H1 (cell line): ENCODE data around the gene CKS1B. TPM values are rescaled to one million over a fixed set of nuclear protein-coding genes. Genes with fewer than 3 reads are reported as not detected.

Experiments
- CTCF ChIA-PET: fragments of 300-600 bp; sonication (Branson Sonifier 250); formaldehyde crosslinking; loops from one replicate; lab custom pipeline; 2021; ENCODE audit not compliant: partially characterized antibody; lab: Charles Lee
- POLR2A ChIA-PET: fragments of 300-600 bp; sonication (Branson Sonifier 250); formaldehyde crosslinking; loops from one replicate; lab custom pipeline; 2021; ENCODE audit warnings: inconsistent platforms; ENCODE audit not compliant: partially characterized antibody; lab: Charles Lee
- DNase-seq, 2 experiments: peaks; one replicate each; pipeline versions ENCODE4 v3.0.0 to v3.0.0-alpha.2; 2010 to 2022; ENCODE audit warnings: low spot score in 2 of 2, low read depth in 1 of 2, mixed read lengths in 1 of 2
- FAIRE-seq: peaks from 2 replicates; lab custom pipeline; 2011; peaks lifted over from hg19 to GRCh38; lab: Jason Lieb, UNC
- H2AFZ ChIP-seq: 2 replicates; pipeline ENCODE4 v1.8.1; 2012; ENCODE audit warnings: low read length, inconsistent platforms
- H2AK5ac ChIP-seq: 2 replicates; pipeline ENCODE4 v1.6.1; 2013; ENCODE audit warnings: low read depth, low read length
- H2BK120ac ChIP-seq: replicated peaks from 2 replicates; pipeline ENCODE3; 2013; ENCODE audit warnings: low read depth, low read length, inconsistent platforms
- H2BK12ac ChIP-seq: 2 replicates; pipeline ENCODE4 v1.6.1; 2013; ENCODE audit warnings: low read depth, low read length
- H2BK15ac ChIP-seq: 2 replicates; pipeline ENCODE4 v1.6.1; 2013; ENCODE audit warnings: low read length
- H2BK20ac ChIP-seq: 2 replicates; pipeline ENCODE4 v1.6.1; 2013; ENCODE audit warnings: low read length
- H2BK5ac ChIP-seq: 2 replicates; pipeline ENCODE4 v1.6.1; 2013; ENCODE audit warnings: low read depth, low read length
- H3K14ac ChIP-seq: 2 replicates; pipeline ENCODE4 v1.6.1; 2013; ENCODE audit warnings: inconsistent platforms; ENCODE audit not compliant: insufficient read length
- H3K18ac ChIP-seq: 2 replicates; pipeline ENCODE4 v1.6.1; 2013; ENCODE audit warnings: low read length; ENCODE audit errors: extremely low read depth
- H3K23ac ChIP-seq: 2 replicates; pipeline ENCODE4 v1.6.1; 2013; ENCODE audit warnings: inconsistent platforms; ENCODE audit not compliant: insufficient read length
- H3K23me2 ChIP-seq: 2 replicates; pipeline ENCODE4 v1.6.1; 2013; ENCODE audit warnings: low read depth, low read length
- H3K27ac ChIP-seq: 2 replicates; pipeline ENCODE4 v1.6.1; 2011; ENCODE audit warnings: low read depth, low read length, inconsistent platforms
- H3K27me3 ChIP-seq, 4 experiments: replicated peaks in 1 of 4; 1 replicate in 1 of 4; 2 replicates in 3 of 4; pipeline versions ENCODE4 v1.6.1 to v1.8.1; 2011 to 2013; ENCODE audit warnings: low read length in 3 of 4, mild to moderate bottlenecking in 3 of 4, inconsistent platforms in 2 of 4, mixed read lengths in 2 of 4, moderate library complexity in 1 of 4; ENCODE audit not compliant: control insufficient read depth in 3 of 4, insufficient read depth in 3 of 4; ENCODE audit errors: extremely low read depth in 1 of 4
- H3K36me3 ChIP-seq, 4 experiments: 2 replicates each; pipeline versions ENCODE4 v1.6.1 to v1.8.1; 2011 to 2013; ENCODE audit warnings: mild to moderate bottlenecking in 4 of 4, low read length in 3 of 4, moderate library complexity in 2 of 4, control low read depth in 1 of 4, inconsistent platforms in 1 of 4; ENCODE audit not compliant: insufficient read depth in 4 of 4, control insufficient read depth in 2 of 4
- H3K4ac ChIP-seq: replicated peaks from 2 replicates; pipeline ENCODE3; 2013; ENCODE audit warnings: low read length, low read depth, mixed read lengths, inconsistent platforms; ENCODE audit not compliant: insufficient read length
- H3K4me1 ChIP-seq, 4 experiments: replicated peaks in 1 of 4; 1 replicate in 1 of 4; 2 replicates in 3 of 4; pipeline versions ENCODE4 v1.6.1 to v1.8.1; 2011 to 2013; ENCODE audit warnings: low read length in 3 of 4, inconsistent platforms in 2 of 4, mixed read lengths in 1 of 4; ENCODE audit not compliant: insufficient read depth in 4 of 4, control insufficient read depth in 3 of 4
- H3K4me2 ChIP-seq, 2 experiments: 2 replicates each; pipeline versions ENCODE4 v1.6.1 to v1.8.1; 2011 to 2013; ENCODE audit warnings: low read depth in 2 of 2, low read length in 2 of 2, control low read depth in 1 of 2, inconsistent platforms in 1 of 2, mild to moderate bottlenecking in 1 of 2; ENCODE audit not compliant: insufficient read depth in 1 of 2
- H3K4me3 ChIP-seq, 4 experiments: fragments of 200-600, 300-600 bp in 1 of 4; sonication (generic), shearing (Covaris generic), sonication (Bioruptor Twin) in 1 of 4; 2 replicates each; pipeline versions ENCODE4 v1.5.1 to v1.8.1; 2011 to 2016; ENCODE audit warnings: low read length in 4 of 4, low read depth in 3 of 4, control low read depth in 2 of 4, inconsistent platforms in 2 of 4, mild to moderate bottlenecking in 2 of 4, mixed read lengths in 1 of 4, moderate library complexity in 1 of 4; ENCODE audit not compliant: insufficient read depth in 2 of 4; ENCODE audit errors: extremely low read depth in 1 of 4
- H3K56ac ChIP-seq: replicated peaks from 2 replicates; pipeline ENCODE3; 2013; ENCODE audit warnings: low read depth, mild to moderate bottlenecking, mixed read lengths, low read length, inconsistent platforms; ENCODE audit not compliant: insufficient read length
- H3K79me1 ChIP-seq: 2 replicates; pipeline ENCODE4 v1.6.1; 2013; ENCODE audit warnings: low read depth, low read length, control low read depth
- H3K79me2 ChIP-seq, 2 experiments: 2 replicates each; pipeline versions ENCODE4 v1.6.1 to v1.8.1; 2012 to 2013; ENCODE audit warnings: low read length in 2 of 2, mild to moderate bottlenecking in 2 of 2, inconsistent platforms in 1 of 2; ENCODE audit not compliant: insufficient read depth in 2 of 2, control insufficient read depth in 1 of 2
- H3K9ac ChIP-seq, 4 experiments: replicated peaks in 1 of 4; 1 replicate in 1 of 4; 2 replicates in 3 of 4; pipeline versions ENCODE4 v1.6.1 to v1.8.1; 2011 to 2013; ENCODE audit warnings: low read depth in 3 of 4, low read length in 3 of 4, control low read depth in 2 of 4, mild to moderate bottlenecking in 2 of 4, moderate library complexity in 2 of 4, inconsistent platforms in 1 of 4; ENCODE audit errors: extremely low read depth in 1 of 4
- H3K9me3 ChIP-seq, 2 experiments: 2 replicates each; pipeline versions ENCODE4 v1.6.1 to v1.8.1; 2012 to 2013; ENCODE audit warnings: mild to moderate bottlenecking in 2 of 2, moderate library complexity in 2 of 2, control low read depth in 1 of 2, inconsistent platforms in 1 of 2, low read depth in 1 of 2, low read length in 1 of 2, mixed read lengths in 1 of 2; ENCODE audit not compliant: insufficient read depth in 2 of 2
- H4K20me1 ChIP-seq, 2 experiments: replicated peaks in 1 of 2; 2 replicates each; pipeline versions ENCODE3 to v1.8.1; 2011 to 2013; ENCODE audit warnings: inconsistent platforms in 2 of 2, low read length in 2 of 2, mild to moderate bottlenecking in 1 of 2; ENCODE audit not compliant: insufficient read depth in 2 of 2, control insufficient read depth in 1 of 2
- H4K5ac ChIP-seq: 2 replicates; pipeline ENCODE4 v1.6.1; 2013; ENCODE audit warnings: low read length, low read depth, mixed read lengths, inconsistent platforms; ENCODE audit not compliant: insufficient read length
- H4K8ac ChIP-seq: 2 replicates; pipeline ENCODE4 v1.8.0; 2013; ENCODE audit warnings: mild to moderate bottlenecking, moderate library complexity, low read length, inconsistent platforms; ENCODE audit not compliant: insufficient read depth; ENCODE audit errors: extremely low read depth
- H4K91ac ChIP-seq: replicated peaks from 2 replicates; pipeline ENCODE3; 2013; ENCODE audit warnings: low read length, mixed read lengths, inconsistent platforms; ENCODE audit not compliant: insufficient read length
- CEBPB ChIP-seq: IDR thresholded peaks from 2 replicates; pipeline ENCODE4 v1.6.1; 2012; ENCODE audit warnings: low read depth, low read length
- CREB1 ChIP-seq: IDR thresholded peaks from 2 replicates; pipeline ENCODE4 v1.6.1; 2012; ENCODE audit warnings: inconsistent platforms
- EGR1 ChIP-seq: IDR thresholded peaks from 2 replicates; pipeline ENCODE4 v1.6.1; 2011; ENCODE audit warnings: low read depth, low read length, borderline replicate concordance
- GABPA ChIP-seq: IDR thresholded peaks from 2 replicates; pipeline ENCODE4 v1.6.1; 2011; ENCODE audit warnings: mild to moderate bottlenecking, low read length, moderate library complexity, borderline replicate concordance; ENCODE audit not compliant: insufficient read depth
- GTF2F1 ChIP-seq: IDR thresholded peaks from 2 replicates; pipeline ENCODE4 v1.6.1; 2012; ENCODE audit warnings: low read depth, low read length, improper control_type of control experiment, borderline replicate concordance
- KDM5A ChIP-seq: fragments of 200-600 bp; IDR thresholded peaks from 2 replicates; pipeline ENCODE4 v1.7.1; 2012; ENCODE audit warnings: mild to moderate bottlenecking, low read length, inconsistent platforms, mixed read lengths
- NANOG ChIP-seq: IDR thresholded peaks from 2 replicates; pipeline ENCODE4 v1.6.1; 2011; ENCODE audit warnings: low read length, low read depth, mild to moderate bottlenecking, inconsistent platforms; ENCODE audit not compliant: insufficient read depth, poor library complexity, severe bottlenecking
- PHF8 ChIP-seq: fragments of 200-600 bp; sonication (generic); conservative IDR thresholded peaks from 2 replicates; pipeline ENCODE4 v1.7.1; 2012; ENCODE audit warnings: low read depth, mild to moderate bottlenecking, inconsistent platforms, low read length, moderate library complexity
- RAD21 ChIP-seq, 2 experiments: IDR thresholded peaks in 1 of 2; conservative IDR thresholded peaks in 1 of 2; 2 replicates each; pipeline ENCODE4 v1.6.1; 2011; ENCODE audit warnings: low read depth in 2 of 2, low read length in 2 of 2, improper control_type of control experiment in 1 of 2, inconsistent platforms in 1 of 2, mild to moderate bottlenecking in 1 of 2, moderate library complexity in 1 of 2
- RBBP5 ChIP-seq: IDR thresholded peaks from 2 replicates; pipeline ENCODE4 v1.7.1; 2012; ENCODE audit warnings: low read depth, mild to moderate bottlenecking, inconsistent platforms, low read length, moderate library complexity, borderline replicate concordance
- TCF12 ChIP-seq: IDR thresholded peaks from 2 replicates; pipeline ENCODE4 v1.6.1; 2011; ENCODE audit warnings: low read depth, mild to moderate bottlenecking, low read length
- WGBS, 2 experiments: shearing (Covaris generic) in 1 of 2; methylation state at CpG; one replicate each; pipeline versions ENCODE4 v1.1.6 to v1.1.7; 2013 to 2015; ENCODE audit warnings: low lambda C conversion rate in 2 of 2, mixed read lengths in 2 of 2, inconsistent platforms in 1 of 2, low coverage in 1 of 2, missing lambda C conversion rate in 1 of 2; ENCODE audit not compliant: insufficient replicate concordance in 2 of 2, insufficient coverage in 1 of 2, insufficient read length in 1 of 2; ENCODE audit errors: extremely low coverage in 1 of 2, missing lambda C conversion rate in 1 of 2; 5-methylcytosine and 5-hydroxymethylcytosine counted together
- polyA plus RNA-seq, 7 experiments: library from polyadenylated mRNA; depleted of rRNA in 3 of 7; stranded (reverse) in 5 of 7; unstranded in 2 of 7; fragments of >200 nt in 5 of 7; fragments of 200-250 nt in 2 of 7; gene quantifications; 1 replicate in 5 of 7; 2 replicates in 1 of 7; 4 replicates in 1 of 7; pipeline versions ENCODE4 v1.2.1 to v1.2.3, GENCODE V29; 2011 to 2013; ENCODE audit warnings: missing spikeins in 2 of 7, mixed read lengths in 2 of 7
- total RNA-seq: library from RNA; stranded (reverse); fragmentation: NEBNext Ultra II Directional; extraction: Animal tissue kit (Norgen Biotek cat#: 25700); gene quantifications from 2 replicates; pipeline ENCODE4 v1.2.1, GENCODE V29; 2021

CKS1B gene
- total and polyA plus RNA-seq, 2 of the 8 experiments (the other 6 are each of a cell fraction or from before 2014, with no cell fraction given): 294 to 1,025 TPM

- H3K4ac ChIP-seq: no peak overlapping the region
- H4K8ac ChIP-seq: peak overlapping the region; percentile 30
- H2BK5ac ChIP-seq: peak overlapping the region; percentile 99
- POLR2A ChIA-PET: interaction anchor here (0.6 to 42.8 kb wide), 13 partner anchors 11 to 1382 kb away, joined by 3 to 702 read pairs (median 5); partner anchors contain the start of genes ADAM15, FLAD1, LENEP and PBXIP1
- peaks cover 24% of the 10 kb centered on the region for H3K23me2 ChIP-seq
- H3K56ac ChIP-seq: peak overlapping the region; percentile 50
- H3K4me2 ChIP-seq: peak overlapping the region; percentile 78
- H3K4me3 ChIP-seq: peak overlapping the region; percentile 61 to 80 (median 76)
- no peak overlapping the region for H2BK120ac ChIP-seq
- no peaks in the 10 kb centered on the region for H3K27me3 ChIP-seq
- H2AFZ ChIP-seq: no peak overlapping the region
- no peak for DNase-seq
- peaks cover 6 to 39% of the 10 kb centered on the region in 2 experiments; a peak in 3 of 4 replicates for H3K79me2 ChIP-seq
- no peak overlapping the region for H3K14ac ChIP-seq
- peaks cover 14% of the 10 kb centered on the region; the same call in 1 of the 2 replicates for H3K79me1 ChIP-seq
- H2BK15ac ChIP-seq: no peak overlapping the region
- peak overlapping the region; percentile 46 for H3K27ac ChIP-seq
- peaks cover 14 to 32% (median 28%) of the 10 kb centered on the region in 4 experiments for H3K36me3 ChIP-seq
- peak overlapping the region; percentile 53 to 71 (median 62) for H3K9ac ChIP-seq
- no peak overlapping the region; the same call in 1 of the 2 replicates for H2BK12ac ChIP-seq
- CTCF ChIA-PET: interaction anchor here (0.7 to 20.6 kb wide), 14 partner anchors 10 to 115 kb away, joined by 3 to 334 read pairs (median 7); partner anchors contain the start of genes ADAM15, EFNA4, FLAD1 and LENEP
- H4K5ac ChIP-seq: peak overlapping the region; percentile 5
- H3K4me1 ChIP-seq: peaks cover 3 to 19% (median 14%) of the 10 kb centered on the region in 4 experiments
- TF ChIP-seq PHF8 (no peak), CEBPB (no peak), RAD21 (IDR thresholded peaks at IDR 0.05 in 1 of 2, conservative IDR thresholded peaks at IDR 0.05 in 1 of 2; ENCODE audit: low read depth in 2 of 2, low read length in 2 of 2) (no peak), GABPA (no peak), TCF12 (no peak), GTF2F1 (no peak), NANOG (no peak), KDM5A (no peak), EGR1 (no peak), RBBP5 (no peak), CREB1 (no peak)
- no peak overlapping the region; the same call in 1 of the 2 replicates for H2AK5ac ChIP-seq
- peaks cover 9% of the 10 kb centered on the region in 2 experiments for H4K20me1 ChIP-seq
- no peak overlapping the region for H2BK20ac ChIP-seq
- no peak overlapping the region for H3K23ac ChIP-seq
- H3K9me3 ChIP-seq: no peaks in the 10 kb centered on the region
- no peak for FAIRE-seq
- H3K18ac ChIP-seq: peak overlapping the region; percentile 81
- H4K91ac ChIP-seq: no peak overlapping the region
- WGBS, 2 experiments: 7% methylated on average over 10 of the region's 22 CpGs; no CpG with 5 or more reads in 1 of the 2 experiments
Observed at GRCh38 chr1:154969860-154970452, 4.5 kb upstream of the CKS1B start.
